Measurements from ENCODE around the gene CCNL1.
"Not testable (repeated sequence)": the region's sequence is repeated elsewhere in the genome, so short reads cannot be mapped to it uniquely, and the experiment has no call there.

Gene CCNL1

GRCh38 chr3:157103860-157104259 lies 56.1 kb downstream of the CCNL1 start:
- no peak overlapping the region for H3K4me3 ChIP-seq (ENCODE audit: control insufficient read depth, low read depth, low read length)
- TF ChIP-seq, protein P1, sequence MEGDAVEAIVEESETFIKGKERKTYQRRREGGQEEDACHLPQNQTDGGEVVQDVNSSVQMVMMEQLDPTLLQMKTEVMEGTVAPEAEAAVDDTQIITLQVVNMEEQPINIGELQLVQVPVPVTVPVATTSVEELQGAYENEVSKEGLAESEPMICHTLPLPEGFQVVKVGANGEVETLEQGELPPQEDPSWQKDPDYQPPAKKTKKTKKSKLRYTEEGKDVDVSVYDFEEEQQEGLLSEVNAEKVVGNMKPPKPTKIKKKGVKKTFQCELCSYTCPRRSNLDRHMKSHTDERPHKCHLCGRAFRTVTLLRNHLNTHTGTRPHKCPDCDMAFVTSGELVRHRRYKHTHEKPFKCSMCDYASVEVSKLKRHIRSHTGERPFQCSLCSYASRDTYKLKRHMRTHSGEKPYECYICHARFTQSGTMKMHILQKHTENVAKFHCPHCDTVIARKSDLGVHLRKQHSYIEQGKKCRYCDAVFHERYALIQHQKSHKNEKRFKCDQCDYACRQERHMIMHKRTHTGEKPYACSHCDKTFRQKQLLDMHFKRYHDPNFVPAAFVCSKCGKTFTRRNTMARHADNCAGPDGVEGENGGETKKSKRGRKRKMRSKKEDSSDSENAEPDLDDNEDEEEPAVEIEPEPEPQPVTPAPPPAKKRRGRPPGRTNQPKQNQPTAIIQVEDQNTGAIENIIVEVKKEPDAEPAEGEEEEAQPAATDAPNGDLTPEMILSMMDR (IDR thresholded peaks at IDR 0.05; ENCODE audit: control insufficient read depth, insufficient read depth, low read depth, low read length, missing control alignments), result no peak
- no peak for DNase-seq (ENCODE audit: low read depth)

GRCh38 chr3:157103280-157103679 lies 56.7 kb downstream of the CCNL1 start:
- no peak overlapping the region for H3K4me3 ChIP-seq (ENCODE audit: control insufficient read depth, low read depth, low read length)
- no peak for DNase-seq (ENCODE audit: low read depth)
- TF ChIP-seq, protein P1 (IDR thresholded peaks at IDR 0.05; ENCODE audit: control insufficient read depth, insufficient read depth, low read depth, low read length, missing control alignments), result no peak

DNA sequence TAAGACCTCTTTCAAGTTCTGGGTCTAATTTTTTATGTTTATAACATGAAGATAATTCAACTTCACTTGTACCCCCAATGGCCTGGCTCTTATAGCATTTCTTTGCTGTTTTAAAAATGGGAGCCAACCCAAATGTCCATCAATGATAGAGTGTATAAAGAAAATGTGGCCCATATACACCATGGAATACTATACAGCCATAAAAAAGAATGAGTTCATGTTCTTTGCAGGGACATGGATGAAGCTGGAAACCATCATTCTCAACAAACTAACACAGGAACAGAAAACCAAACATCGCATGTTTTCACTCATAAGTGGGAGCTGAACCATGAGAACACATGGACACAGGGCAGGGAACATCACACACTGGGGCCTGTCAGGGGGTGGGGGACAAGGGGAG lies 57.4 kb downstream of the CCNL1 start:
- not testable (repeated sequence) for H3K4me3 ChIP-seq (ENCODE audit: control insufficient read depth, low read depth, low read length); DNase-seq (ENCODE audit: low read depth)

- TF ChIP-seq, protein P1 (IDR thresholded peaks at IDR 0.05; ENCODE audit: control insufficient read depth, insufficient read depth, low read depth, low read length, missing control alignments), result no peak
- no peak for DNase-seq (ENCODE audit: low read depth)
- H3K4me3 ChIP-seq (ENCODE audit: control insufficient read depth, low read depth, low read length), result no peak overlapping the region
Observed at GRCh38 chr3:157102098-157102497, 57.8 kb downstream of the CCNL1 start.

DNA sequence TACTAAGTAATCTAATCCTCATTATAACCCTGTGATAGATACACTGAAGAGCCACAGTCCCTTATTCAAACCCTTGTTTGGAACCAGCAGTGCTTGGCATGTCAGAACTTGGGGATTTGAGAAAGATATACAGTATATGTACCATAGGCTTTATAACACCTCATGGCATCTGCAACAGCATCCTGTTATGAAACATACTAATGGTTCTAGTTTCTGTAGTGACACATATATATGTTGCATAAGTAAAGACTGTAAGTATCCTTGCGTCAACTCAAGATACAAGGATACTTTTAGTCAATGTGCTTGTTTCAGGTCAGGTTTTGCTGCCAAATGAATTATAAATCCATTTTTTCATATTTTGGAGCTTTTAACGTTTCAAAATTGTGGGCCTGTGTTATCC lies 58.5 kb downstream of the CCNL1 start:
- H3K4me3 ChIP-seq (ENCODE audit: control insufficient read depth, low read depth, low read length), result no peak overlapping the region
- TF ChIP-seq, protein P1 (IDR thresholded peaks at IDR 0.05; ENCODE audit: control insufficient read depth, insufficient read depth, low read depth, low read length, missing control alignments), result no peak
- DNase-seq (ENCODE audit: low read depth), result no peak

DNA sequence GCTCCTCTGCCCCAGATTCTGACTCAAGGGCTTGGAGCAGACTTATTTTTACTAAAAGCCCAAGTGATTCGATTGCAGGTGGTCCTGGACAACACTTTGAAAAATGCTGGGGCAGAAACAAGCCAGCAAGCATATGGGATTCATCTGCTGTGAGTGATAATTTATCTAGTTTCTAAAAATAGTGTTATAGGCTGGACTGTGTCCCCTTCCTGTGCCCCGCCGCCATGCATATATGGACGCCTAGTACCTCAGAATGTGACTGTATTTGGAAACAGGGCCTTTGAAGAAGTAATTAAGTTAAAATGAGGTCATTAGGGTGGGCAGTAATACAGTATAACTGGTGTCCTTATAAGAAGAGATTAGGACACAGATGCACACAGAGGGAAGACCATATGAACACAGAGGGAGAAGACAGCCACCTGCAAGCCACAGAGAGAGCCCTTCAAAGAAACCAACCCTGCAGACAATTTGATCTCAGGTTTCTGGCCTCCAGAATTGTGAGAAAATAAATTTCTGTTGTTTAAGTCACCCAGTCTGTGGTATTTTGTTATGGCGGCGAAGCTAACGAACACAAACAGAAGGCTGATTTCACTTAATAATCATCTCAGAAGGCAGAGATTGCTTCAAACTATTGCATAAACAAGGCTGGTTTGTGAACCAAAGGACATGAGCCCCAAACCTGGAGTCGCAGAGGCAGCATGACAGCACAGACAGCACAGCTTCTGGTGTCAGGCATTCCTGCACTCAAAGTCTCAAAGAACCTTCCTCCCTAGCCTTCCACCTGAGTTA lies 59.1 kb downstream of the CCNL1 start:
- no peak overlapping the region for H3K4me3 ChIP-seq (ENCODE audit: control insufficient read depth, low read depth, low read length)
- DNase-seq (ENCODE audit: low read depth), result no peak
- TF ChIP-seq, protein P1 (IDR thresholded peaks at IDR 0.05; ENCODE audit: control insufficient read depth, insufficient read depth, low read depth, low read length, missing control alignments), result no peak

- no peak overlapping the region for H3K4me3 ChIP-seq (ENCODE audit: control insufficient read depth, low read depth, low read length)
- TF ChIP-seq, protein P1 (IDR thresholded peaks at IDR 0.05; ENCODE audit: control insufficient read depth, insufficient read depth, low read depth, low read length, missing control alignments), result no peak
- DNase-seq (ENCODE audit: low read depth), result no peak
Observed at GRCh38 chr3:157100096-157100477, 59.9 kb downstream of the CCNL1 start.
